Activated naive CD4-positive, alpha-beta T cell treated with anti-CD3 and anti-CD28 coated beads, Interleukin-2, amount 50 U/mL, for 72 hours (primary cell): ENCODE results near the gene ASIP. TPM values are rescaled to one million over a fixed set of nuclear protein-coding genes. Genes with fewer than 3 reads are reported as not detected.

Experiments
- ATAC-seq, 2 donors: fragments of 150-1000 bp; cut with Tn5 transposase; 2 replicates each; pipeline ENCODE4 v1.10.0; 2021; ENCODE audit warnings: mild to moderate bottlenecking in 2 of 2, moderate library complexity in 2 of 2
- DNase-seq, 2 donors: peaks; one replicate each; pipeline ENCODE4 v3.0.0; 2021 to 2022; ENCODE audit warnings: low spot score in 2 of 2
- H3K27ac Mint-ChIP-seq, 2 donors: one replicate each; pipeline ENCODE4 v1.8.0; 2022; ENCODE audit warnings: mild to moderate bottlenecking in 2 of 2, mixed read lengths in 2 of 2
- H3K36me3 Mint-ChIP-seq, 2 donors: one replicate each; pipeline ENCODE4 v1.8.0; 2022; ENCODE audit warnings: mixed read lengths in 2 of 2
- H3K9me3 Mint-ChIP-seq, 2 donors: one replicate each; pipeline ENCODE4 v1.8.0; 2022; ENCODE audit warnings: mixed read lengths in 2 of 2
- total RNA-seq, 2 donors: library from RNA; stranded (reverse); gene quantifications; one replicate each; pipeline ENCODE4 v1.2.3, GENCODE V29; 2022

Gene ASIP
- total RNA-seq, 2 donors from 2014 or later, result not detected

DNA sequence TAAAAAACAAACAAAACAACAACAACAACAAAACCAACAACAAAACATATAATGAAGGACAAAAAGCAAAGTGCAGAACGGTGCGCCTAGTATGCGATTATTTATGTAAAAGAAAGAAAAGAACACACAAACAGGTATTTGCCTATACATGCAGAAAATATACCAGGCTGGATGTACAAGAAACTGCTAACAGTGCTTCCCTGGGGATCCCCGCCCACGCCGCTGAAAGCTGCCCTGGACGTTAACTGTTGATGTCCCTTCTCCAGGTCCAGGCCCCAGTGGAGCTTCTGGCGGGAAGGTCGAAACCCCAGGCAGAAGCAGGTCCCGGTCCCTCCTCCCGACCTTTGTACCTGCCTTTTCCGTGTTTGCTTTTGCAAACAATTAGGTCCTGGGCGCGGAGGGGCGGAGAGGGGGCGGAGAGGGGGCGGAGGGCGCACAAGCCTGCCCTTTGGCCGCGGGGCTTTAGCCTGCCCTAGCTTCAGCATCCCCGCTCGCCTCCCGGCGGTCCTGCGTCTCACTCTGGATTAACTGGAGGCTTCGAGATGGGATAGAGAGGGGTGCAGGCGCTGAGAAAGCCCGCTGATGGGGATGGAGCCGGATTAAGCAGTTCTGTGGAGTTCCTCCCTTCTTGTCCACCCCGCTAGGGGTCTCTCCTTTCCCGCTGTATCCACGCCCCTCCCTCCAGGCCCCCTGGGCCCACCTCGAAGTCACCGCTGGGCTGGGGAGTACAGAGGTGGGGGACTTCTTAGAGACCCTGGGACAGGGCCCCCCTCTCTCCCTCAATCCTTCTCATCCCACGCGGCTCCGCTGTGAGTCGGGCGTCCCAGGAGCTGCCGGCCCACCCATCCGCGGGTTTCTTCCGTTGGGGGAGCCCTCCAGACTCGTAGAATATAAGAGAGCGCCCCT, 70.1 kb downstream of the ASIP start:
- Mint-ChIP-seq H3K36me3 (no peaks in the 10 kb centered on the region), H3K27ac (no peak overlapping the region), H3K9me3 (no peaks in the 10 kb centered on the region)
- DNase-seq (no peak), ATAC-seq (no peak)

DNA sequence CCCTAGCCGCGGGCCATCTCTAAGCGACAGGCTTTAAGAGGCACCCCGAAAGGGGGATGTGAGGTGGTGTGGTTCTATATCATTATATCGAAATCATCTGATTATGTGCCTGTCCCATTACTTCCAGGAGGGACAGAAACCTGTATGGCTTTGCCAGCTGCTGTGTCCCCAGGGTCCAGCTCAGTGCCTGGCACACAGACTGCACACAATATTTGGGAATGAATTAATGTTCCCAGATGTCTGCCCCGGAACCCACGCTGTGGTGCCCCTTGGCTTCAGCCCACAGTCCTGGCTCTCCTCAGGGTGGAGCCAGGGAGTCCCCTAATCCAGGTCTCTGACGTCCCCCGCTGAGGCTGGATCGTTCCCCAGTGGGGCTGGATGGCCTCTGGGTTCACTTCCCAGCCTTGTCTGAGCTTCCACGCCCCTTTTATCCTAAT, 70.8 kb downstream of the ASIP start:
- H3K36me3 Mint-ChIP-seq, result no peaks in the 10 kb centered on the region
- H3K9me3 Mint-ChIP-seq, result no peaks in the 10 kb centered on the region
- ATAC-seq, result no peak
- no peak overlapping the region for H3K27ac Mint-ChIP-seq
- DNase-seq, result no peak

DNA sequence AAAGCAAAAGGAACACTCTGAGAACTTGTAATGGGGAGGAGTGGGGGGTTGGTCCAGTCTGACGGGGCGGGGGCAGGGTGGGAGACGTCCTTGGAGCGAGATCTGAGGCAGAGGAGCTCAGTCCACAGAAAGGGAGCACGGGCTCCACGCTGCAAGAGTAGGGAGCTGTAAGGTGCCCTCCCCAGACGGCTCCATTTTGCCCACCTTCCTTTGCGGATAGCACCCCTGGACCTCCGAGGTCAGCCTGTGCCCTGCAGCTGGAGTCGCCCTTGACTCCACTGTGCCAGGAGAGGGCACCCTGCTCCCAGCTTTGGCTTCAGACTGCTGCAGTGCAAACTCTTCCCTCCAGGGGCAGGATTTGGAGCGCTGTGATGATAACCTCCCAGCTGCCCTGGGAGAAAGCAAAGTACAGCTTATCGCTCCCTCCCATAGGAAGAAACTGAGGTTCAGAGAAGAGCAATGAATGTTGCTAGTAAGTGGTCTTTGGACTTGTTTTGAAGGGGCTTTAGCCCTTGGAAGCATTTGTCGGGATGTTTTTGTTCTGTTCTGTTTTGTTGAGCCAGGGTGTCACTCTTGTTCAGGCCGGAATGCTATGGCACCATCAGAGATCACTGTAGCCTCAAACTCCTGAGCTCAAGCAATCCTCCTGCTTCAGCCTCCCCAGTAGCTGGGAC, 71.5 kb downstream of the ASIP start:
- DNase-seq (peak; percentile 82 to 89), ATAC-seq (peak; percentile 99 to 100)
- H3K36me3 Mint-ChIP-seq, result no peaks in the 10 kb centered on the region
- H3K27ac Mint-ChIP-seq, result no peak overlapping the region
- H3K9me3 Mint-ChIP-seq, result no peaks in the 10 kb centered on the region

- ATAC-seq (no peak), DNase-seq (no peak)
- no peak overlapping the region for H3K27ac Mint-ChIP-seq
- H3K36me3 Mint-ChIP-seq, result no peaks in the 10 kb centered on the region
- no peaks in the 10 kb centered on the region for H3K9me3 Mint-ChIP-seq
These were observed 74.0 kb downstream of the ASIP start for GRCh38 chr20:34315236-34315635.

DNA sequence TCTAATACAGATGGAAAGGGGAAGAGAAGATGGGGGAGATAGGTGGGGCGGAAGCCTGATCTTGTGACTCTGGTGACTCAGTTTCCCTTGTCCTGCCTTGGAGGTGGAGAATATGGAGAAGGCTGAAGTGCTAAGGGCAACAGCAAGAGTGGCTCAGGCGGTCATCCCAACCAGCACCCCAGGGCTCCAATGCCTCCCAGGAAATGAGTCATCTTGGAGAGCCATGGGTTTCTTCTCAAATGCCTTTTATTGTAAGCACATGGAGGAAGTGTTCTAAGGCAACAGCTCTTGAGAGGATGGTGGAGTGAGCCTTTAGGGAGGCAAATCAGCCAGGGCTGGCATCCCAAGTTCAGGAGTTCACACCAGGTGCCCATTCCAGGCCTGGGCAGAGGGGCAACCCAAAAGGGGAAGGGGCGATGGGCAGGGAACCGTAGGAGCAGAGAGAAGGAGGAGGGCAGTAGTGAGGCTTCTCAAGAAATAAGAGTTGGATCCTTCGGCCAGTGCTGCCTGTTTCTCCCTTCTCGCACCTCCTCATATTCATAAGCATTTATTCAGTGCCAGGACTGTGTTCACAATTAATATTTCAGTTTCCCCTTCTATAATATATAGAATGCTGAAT, 75.1 kb downstream of the ASIP start:
- Mint-ChIP-seq H3K9me3 (no peaks in the 10 kb centered on the region), H3K27ac (no peak overlapping the region), H3K36me3 (no peaks in the 10 kb centered on the region)
- no peak for ATAC-seq
- DNase-seq, result no peak

Other genes with a start within 250 kb of the ASIP start
- 100 to 1,000 TPM; 125 to 148 TPM for gene RALY, start 247.5 kb upstream of the ASIP start, total RNA-seq
- 100 to 1,000 TPM; 116 to 125 TPM for gene EIF2S2, start 129.2 kb upstream of the ASIP start, total RNA-seq
- 100 to 1,000 TPM; 166 to 211 TPM for gene AHCY, start 61.9 kb downstream of the ASIP start, total RNA-seq
- gene ITCH, start 121.8 kb downstream of the ASIP start, total RNA-seq, result 10 to 100 TPM; 37.4 to 49.5 TPM